GM12878 (cell line): ENCODE results near the gene THNSL1. TPM values are rescaled to one million over a fixed set of nuclear protein-coding genes. Genes with fewer than 3 reads are reported as not detected.

ENCODE experiments used
- CEBPB ChIP-seq, 2 experiments: fragments of 150-350 bp in 1 of 2; IDR thresholded peaks; 2 replicates each; pipeline ENCODE4 v1.6.1; 2012 to 2014; ENCODE audit warnings: low read depth in 2 of 2, low read length in 2 of 2, borderline replicate concordance in 1 of 2, inconsistent platforms in 1 of 2
- HCFC1 ChIP-seq: fragments of 150-350 bp; IDR thresholded peaks from 2 replicates; pipeline ENCODE4 v1.6.1; 2014; ENCODE audit warnings: low read length
- LARP7 ChIP-seq: fragments of 450-650 bp; IDR thresholded peaks from 2 replicates; pipeline ENCODE4 v1.6.1; 2017; ENCODE audit warnings: mild to moderate bottlenecking
- MEF2A ChIP-seq: IDR thresholded peaks from 2 replicates; pipeline ENCODE4 v1.6.1; 2011; ENCODE audit warnings: low read depth, mild to moderate bottlenecking, low read length, moderate library complexity; ENCODE audit not compliant: insufficient read depth
- NR2F1 ChIP-seq: fragments of 450-650 bp; conservative IDR thresholded peaks from 2 replicates; pipeline ENCODE4 v1.6.1; 2017; ENCODE audit warnings: mild to moderate bottlenecking
- RAD21 ChIP-seq: IDR thresholded peaks from 2 replicates; pipeline ENCODE4 v1.6.1; 2011; ENCODE audit warnings: mild to moderate bottlenecking, low read depth, low read length, moderate library complexity; ENCODE audit not compliant: insufficient read depth
- RCOR1 ChIP-seq: conservative IDR thresholded peaks from 2 replicates; pipeline ENCODE4 v1.6.1; 2012; ENCODE audit warnings: low read depth, low read length, improper control_type of control experiment
- SPI1 ChIP-seq: IDR thresholded peaks from 2 replicates; pipeline ENCODE4 v1.6.1; 2011; ENCODE audit warnings: low read depth, mild to moderate bottlenecking, low read length, moderate library complexity, borderline replicate concordance; ENCODE audit not compliant: insufficient read depth
- SREBF2 ChIP-seq: IDR thresholded peaks from 2 replicates; pipeline ENCODE4 v1.6.1; 2012; ENCODE audit warnings: mild to moderate bottlenecking, low read length
- SUZ12 ChIP-seq: fragments of 200-600 bp; sonication (generic); IDR thresholded peaks from one replicate; pipeline ENCODE4 v1.6.1; 2018; ENCODE audit warnings: antibody characterized with exemption, mild to moderate bottlenecking; ENCODE audit not compliant: unreplicated experiment
- polyA plus RNA-seq, 11 experiments: library from polyadenylated mRNA; depleted of rRNA in 4 of 11; unstranded in 6 of 11; stranded (reverse) in 5 of 11; fragments of >200 nt; fragmentation: Nextera tagmentation in 4 of 11; fragmentation: Illumina TruSeq in 1 of 11; extraction: Ambion mirVana in 4 of 11; extraction: Trizol in 1 of 11; gene quantifications; 1 replicate in 1 of 11; 2 replicates in 10 of 11; pipeline versions ENCODE4 v1.2.1 to v1.2.3, GENCODE V29; 2011 to 2016; ENCODE audit warnings: inconsistent platforms in 2 of 11, missing spikeins in 2 of 11, low read depth in 1 of 11
- total RNA-seq, 4 experiments: library from RNA; depleted of rRNA in 3 of 4; stranded (reverse); fragments of >200 nt in 3 of 4; fragmentation: Illumina TruSeq in 1 of 4; extraction: Trizol in 1 of 4; gene quantifications; 2 replicates each; pipeline versions ENCODE4 v1.2.1 to v1.2.3, GENCODE V29; 2013 to 2021
- TF ChIP-seq, protein P1 (sequence below): fragments of 450-650 bp; IDR thresholded peaks from 2 replicates; pipeline ENCODE4 v1.6.1; 2018; ENCODE audit warnings: borderline replicate concordance, mild to moderate bottlenecking; ENCODE audit not compliant: partially characterized antibody
- TF ChIP-seq, protein P2 (sequence below): fragments of 450-650 bp; IDR thresholded peaks from 2 replicates; pipeline ENCODE4 v1.6.1; 2018; ENCODE audit warnings: mild to moderate bottlenecking, low read depth, moderate library complexity; ENCODE audit not compliant: partially characterized antibody

The THNSL1 gene
- total and polyA plus RNA-seq, 10 of the 15 experiments (the other 5 are each of a cell fraction or from before 2014, with no cell fraction given) = 4.2 to 17.5 (median 6.2) TPM

DNA sequence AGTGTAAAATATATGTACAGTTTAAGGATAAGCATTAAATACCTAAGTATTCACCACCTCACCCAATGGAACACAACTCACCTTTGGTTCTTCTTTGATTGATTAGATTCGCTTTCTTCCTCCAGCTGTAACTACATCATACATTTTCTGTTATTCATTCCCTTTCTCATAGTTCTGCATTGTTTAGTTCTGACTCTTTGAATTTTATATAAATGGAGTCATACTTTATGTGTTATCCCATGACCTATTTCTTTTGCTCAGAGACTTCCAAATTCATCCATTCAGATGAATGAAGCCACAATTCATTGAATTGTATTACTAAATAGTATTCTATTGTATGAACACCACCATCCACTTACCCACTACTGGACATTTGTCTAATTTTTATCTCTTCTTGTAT, 12.3 kb downstream of the THNSL1 start (continued):
- TF ChIP-seq RCOR1 = no peak
- TF ChIP-seq, protein P1, sequence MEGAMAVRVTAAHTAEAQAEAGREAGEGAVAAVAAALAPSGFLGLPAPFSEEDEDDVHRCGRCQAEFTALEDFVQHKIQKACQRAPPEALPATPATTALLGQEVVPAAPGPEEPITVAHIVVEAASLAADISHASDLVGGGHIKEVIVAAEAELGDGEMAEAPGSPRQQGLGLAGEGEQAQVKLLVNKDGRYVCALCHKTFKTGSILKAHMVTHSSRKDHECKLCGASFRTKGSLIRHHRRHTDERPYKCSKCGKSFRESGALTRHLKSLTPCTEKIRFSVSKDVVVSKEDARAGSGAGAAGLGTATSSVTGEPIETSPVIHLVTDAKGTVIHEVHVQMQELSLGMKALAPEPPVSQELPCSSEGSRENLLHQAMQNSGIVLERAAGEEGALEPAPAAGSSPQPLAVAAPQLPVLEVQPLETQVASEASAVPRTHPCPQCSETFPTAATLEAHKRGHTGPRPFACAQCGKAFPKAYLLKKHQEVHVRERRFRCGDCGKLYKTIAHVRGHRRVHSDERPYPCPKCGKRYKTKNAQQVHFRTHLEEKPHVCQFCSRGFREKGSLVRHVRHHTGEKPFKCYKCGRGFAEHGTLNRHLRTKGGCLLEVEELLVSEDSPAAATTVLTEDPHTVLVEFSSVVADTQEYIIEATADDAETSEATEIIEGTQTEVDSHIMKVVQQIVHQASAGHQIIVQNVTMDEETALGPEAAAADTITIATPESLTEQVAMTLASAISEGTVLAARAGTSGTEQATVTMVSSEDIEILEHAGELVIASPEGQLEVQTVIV = no peak
- no peak for TF ChIP-seq SUZ12
- no peak for TF ChIP-seq SPI1
- TF ChIP-seq LARP7 = no peak
- TF ChIP-seq, protein P2, sequence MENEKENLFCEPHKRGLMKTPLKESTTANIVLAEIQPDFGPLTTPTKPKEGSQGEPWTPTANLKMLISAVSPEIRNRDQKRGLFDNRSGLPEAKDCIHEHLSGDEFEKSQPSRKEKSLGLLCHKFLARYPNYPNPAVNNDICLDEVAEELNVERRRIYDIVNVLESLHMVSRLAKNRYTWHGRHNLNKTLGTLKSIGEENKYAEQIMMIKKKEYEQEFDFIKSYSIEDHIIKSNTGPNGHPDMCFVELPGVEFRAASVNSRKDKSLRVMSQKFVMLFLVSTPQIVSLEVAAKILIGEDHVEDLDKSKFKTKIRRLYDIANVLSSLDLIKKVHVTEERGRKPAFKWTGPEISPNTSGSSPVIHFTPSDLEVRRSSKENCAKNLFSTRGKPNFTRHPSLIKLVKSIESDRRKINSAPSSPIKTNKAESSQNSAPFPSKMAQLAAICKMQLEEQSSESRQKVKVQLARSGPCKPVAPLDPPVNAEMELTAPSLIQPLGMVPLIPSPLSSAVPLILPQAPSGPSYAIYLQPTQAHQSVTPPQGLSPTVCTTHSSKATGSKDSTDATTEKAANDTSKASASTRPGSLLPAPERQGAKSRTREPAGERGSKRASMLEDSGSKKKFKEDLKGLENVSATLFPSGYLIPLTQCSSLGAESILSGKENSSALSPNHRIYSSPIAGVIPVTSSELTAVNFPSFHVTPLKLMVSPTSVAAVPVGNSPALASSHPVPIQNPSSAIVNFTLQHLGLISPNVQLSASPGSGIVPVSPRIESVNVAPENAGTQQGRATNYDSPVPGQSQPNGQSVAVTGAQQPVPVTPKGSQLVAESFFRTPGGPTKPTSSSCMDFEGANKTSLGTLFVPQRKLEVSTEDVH = no peak
- no peak for TF ChIP-seq SREBF2
- no peak for TF ChIP-seq NR2F1
- TF ChIP-seq HCFC1 = no peak
- no peak for TF ChIP-seq CEBPB (IDR thresholded peaks at IDR 0.05; ENCODE audit: borderline replicate concordance in 1 of 2, low read depth in 2 of 2, low read length in 2 of 2)
- TF ChIP-seq MEF2A = no peak
- no peak for TF ChIP-seq RAD21
